Suppressor macrophage (primary cell): ENCODE results near the gene PHETA2.
"Not testable (repeated sequence)": the region's sequence is repeated elsewhere in the genome, so short reads cannot be mapped to it uniquely, and the experiment has no call there.

ENCODE experiments used
- DNase-seq, 4 experiments: peaks; one replicate each; pipeline ENCODE4 v3.0.0-alpha.2; 2020 to 2022

Gene PHETA2

GRCh38 chr22:42070517-42071422, 3.3 kb upstream of the PHETA2 start, which contains the start of gene NAGA:
TSS of gene NAGA (minus strand) at chr22:42070812. CDS start at chr22:42070297, 515 bp downstream.
- peak; percentile 96 to 98 (median 98) for DNase-seq

GRCh38 chr22:42071508-42071907, 2.5 kb upstream of the PHETA2 start:
- not testable (repeated sequence) for DNase-seq

- DNase-seq = no peak
Observed at GRCh38 chr22:42072606-42073330, 1.3 kb upstream of the PHETA2 start.

GRCh38 chr22:42073621-42074041, 417 bp upstream of the PHETA2 start:
- no peak for DNase-seq

- DNase-seq = no peak
Observed at GRCh38 chr22:42074846-42075676, 1.0 kb downstream of the PHETA2 start.

GRCh38 chr22:42076764-42077485, 2.9 kb downstream of the PHETA2 start:
- DNase-seq = no peak

- no peak for DNase-seq
Observed at GRCh38 chr22:42077486-42078125, 3.6 kb downstream of the PHETA2 start.

- DNase-seq = no peak
Observed at GRCh38 chr22:42078469-42079318, 4.6 kb downstream of the PHETA2 start.

GRCh38 chr22:42079319-42080251, 5.5 kb downstream of the PHETA2 start, which contains the start of gene SMDT1:
TSS of gene SMDT1 (plus strand) at chr22:42079700. CDS start at chr22:42079769, 69 bp downstream.
- DNase-seq = peak; percentile 100

GRCh38 chr22:42080287-42080686, 6.2 kb downstream of the PHETA2 start:
- DNase-seq = peak; percentile 51 to 71 (median 54)

GRCh38 chr22:42083119-42083518, 9.1 kb downstream of the PHETA2 start:
- DNase-seq = no peak

GRCh38 chr22:42084874-42085273, 10.8 kb downstream of the PHETA2 start:
- no peak for DNase-seq

GRCh38 chr22:42086051-42086450, 12.0 kb downstream of the PHETA2 start:
- no peak for DNase-seq

- DNase-seq = peak; percentile 99 to 100 (median 99)
Observed at GRCh38 chr22:42090596-42091454, 16.8 kb downstream of the PHETA2 start, which contains the start of gene NDUFA6. TSS of gene NDUFA6 (minus strand) at chr22:42090772. CDS start at chr22:42090744, 28 bp downstream.

GRCh38 chr22:42091455-42091782, 17.4 kb downstream of the PHETA2 start:
- no peak for DNase-seq

- DNase-seq = no peak
Observed at GRCh38 chr22:42101199-42101598, 27.2 kb downstream of the PHETA2 start.

- not testable (repeated sequence) for DNase-seq
Observed at GRCh38 chr22:42104332-42104860, 30.3 kb downstream of the PHETA2 start.

- no peak for DNase-seq
Observed at GRCh38 chr22:42108848-42109247, 34.8 kb downstream of the PHETA2 start.
